ENCODE results near the gene POU3F4. TPM values are rescaled to one million over a fixed set of nuclear protein-coding genes. Genes with fewer than 3 reads are reported as not detected.

Gene POU3F4
- total and polyA plus RNA-seq, 2 of the 4 experiments (the other 2 are of a cell fraction) = not detected

- no peak overlapping the region for H2AK5ac ChIP-seq (ENCODE audit: low read depth, low read length)
- dilution Hi-C loops (cut with HindIII; ENCODE audit: low sequenced_read_pairs, unreplicated experiment) (no loop called here), intact Hi-C loops (cut with micrococcal nuclease) (no loop called here), in situ Hi-C loops (cut with MboI; ENCODE audit: low sequenced_read_pairs) (no loop called here)
- H2BK15ac ChIP-seq (ENCODE audit: low read depth, low read length) = no peak overlapping the region
- CTCF ChIA-PET = interaction anchor here (0.6 kb wide), 1 partner anchor 112 kb away, joined by 6 read pairs; no protein-coding TSS in a partner anchor
- no peak overlapping the region for H3K4me2 ChIP-seq (ENCODE audit: low read depth, low read length)
- no peak overlapping the region for H3K4ac ChIP-seq (ENCODE audit: low read depth, low read length)
- no peak overlapping the region for H2AFZ ChIP-seq (replicated peaks; ENCODE audit: low read length, poor library complexity)
- POLR2A ChIA-PET (ENCODE audit: unreplicated experiment) = no interaction called here
- H3K56ac ChIP-seq (ENCODE audit: extremely low read depth, insufficient read depth, low read length) = no peak overlapping the region
- no peak overlapping the region for H4K91ac ChIP-seq (ENCODE audit: insufficient read depth, low read depth, low read length)
- no peak overlapping the region for H3K14ac ChIP-seq (replicated peaks; ENCODE audit: low read depth, low read length)
- no peak overlapping the region for H2BK5ac ChIP-seq (ENCODE audit: low read depth, low read length, poor library complexity, severe bottlenecking)
- no peaks in the 10 kb centered on the region for H3K79me1 ChIP-seq (ENCODE audit: low read depth in 1 of 2, low read length in 2 of 2)
- H2BK120ac ChIP-seq (ENCODE audit: low read depth, low read length) = no peak overlapping the region
- no peaks in the 10 kb centered on the region for H3K9me1 ChIP-seq (ENCODE audit: insufficient read depth, low read length)
- ATAC-seq (ENCODE audit: low read depth) (no peak), DNase-seq (no peak)
- H4K20me1 ChIP-seq (ENCODE audit: insufficient read depth, low read length) = no peaks in the 10 kb centered on the region
- no peak overlapping the region for H2AK9ac ChIP-seq (replicated peaks; ENCODE audit: low read depth, low read length, poor library complexity)
- no peak overlapping the region for H3K9ac ChIP-seq (ENCODE audit: low read depth, low read length)
- H4K5ac ChIP-seq (ENCODE audit: low read depth, low read length) = no peak overlapping the region
- no peak overlapping the region for H2BK20ac ChIP-seq (ENCODE audit: low read depth, low read length)
- H3K18ac ChIP-seq (ENCODE audit: low read depth, low read length) = no peak overlapping the region
- no peaks in the 10 kb centered on the region for H3K36me3 ChIP-seq (ENCODE audit: control insufficient read depth, insufficient read depth, low read length)
- no peaks in the 10 kb centered on the region; the same call in 1 of the 2 replicates for H3K9me3 ChIP-seq (ENCODE audit: control insufficient read depth, insufficient read depth, low read length)
- TF ChIP-seq MAZ (IDR thresholded peaks at IDR 0.05; ENCODE audit: borderline replicate concordance, low read depth, low read length) = no peak
- no peak for TF ChIP-seq RCOR1 (IDR thresholded peaks at IDR 0.05; ENCODE audit: insufficient replicate concordance, low read length)
- no peak for TF ChIP-seq CTCF (conservative IDR thresholded peaks at IDR 0.05; ENCODE audit: low read depth, low read length)
- TF ChIP-seq, protein P1, sequence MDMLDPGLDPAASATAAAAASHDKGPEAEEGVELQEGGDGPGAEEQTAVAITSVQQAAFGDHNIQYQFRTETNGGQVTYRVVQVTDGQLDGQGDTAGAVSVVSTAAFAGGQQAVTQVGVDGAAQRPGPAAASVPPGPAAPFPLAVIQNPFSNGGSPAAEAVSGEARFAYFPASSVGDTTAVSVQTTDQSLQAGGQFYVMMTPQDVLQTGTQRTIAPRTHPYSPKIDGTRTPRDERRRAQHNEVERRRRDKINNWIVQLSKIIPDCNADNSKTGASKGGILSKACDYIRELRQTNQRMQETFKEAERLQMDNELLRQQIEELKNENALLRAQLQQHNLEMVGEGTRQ (IDR thresholded peaks at IDR 0.05; ENCODE audit: low read depth, low read length) = no peak
- TF ChIP-seq SMC3 (IDR thresholded peaks at IDR 0.05; ENCODE audit: low read depth, low read length) = no peak
- no peak for TF ChIP-seq MAFK (IDR thresholded peaks at IDR 0.05; ENCODE audit: low read depth, low read length)
- TF ChIP-seq RAD21 (IDR thresholded peaks at IDR 0.05; ENCODE audit: low read length) = no peak
- TF ChIP-seq MXI1 (IDR thresholded peaks at IDR 0.05; ENCODE audit: borderline replicate concordance, low read depth, low read length) = no peak
- TF ChIP-seq FOS (IDR thresholded peaks at IDR 0.05; ENCODE audit: low read depth, low read length) = no peak
- 25% methylated on average over 6 of the region's 17 CpGs; no CpG with 5 or more reads in 1 of the 2 experiments for WGBS, 2 experiments (ENCODE audit: extremely low coverage in 2 of 2, insufficient read length in 1 of 2)
- H3K4me3 ChIP-seq (ENCODE audit: insufficient read depth, low read depth, low read length) = no peak overlapping the region
- peaks cover 2% of the 10 kb centered on the region; the same call in 1 of the 2 replicates for H3K27me3 ChIP-seq (ENCODE audit: control insufficient read depth, insufficient read depth, low read length)
- H3K4me1 ChIP-seq (ENCODE audit: control insufficient read depth, insufficient read depth, low read length) = no peaks in the 10 kb centered on the region
- BruUV-seq (replicated peaks) = no TSS peak
- no peak overlapping the region for H3K23ac ChIP-seq (ENCODE audit: low read depth, low read length)
- H3K27ac ChIP-seq (ENCODE audit: insufficient read depth, low read length) = no peak overlapping the region
- no peak overlapping the region for H4K8ac ChIP-seq (ENCODE audit: low read depth in 2 of 2, low read length in 2 of 2)
Observed at GRCh38 chrX:83511208-83511607, 3.1 kb downstream of the POU3F4 start.

All from IMR-90 (cell line).